ENCODE data around the gene TRPV2.

TRPV2 gene

DNA sequence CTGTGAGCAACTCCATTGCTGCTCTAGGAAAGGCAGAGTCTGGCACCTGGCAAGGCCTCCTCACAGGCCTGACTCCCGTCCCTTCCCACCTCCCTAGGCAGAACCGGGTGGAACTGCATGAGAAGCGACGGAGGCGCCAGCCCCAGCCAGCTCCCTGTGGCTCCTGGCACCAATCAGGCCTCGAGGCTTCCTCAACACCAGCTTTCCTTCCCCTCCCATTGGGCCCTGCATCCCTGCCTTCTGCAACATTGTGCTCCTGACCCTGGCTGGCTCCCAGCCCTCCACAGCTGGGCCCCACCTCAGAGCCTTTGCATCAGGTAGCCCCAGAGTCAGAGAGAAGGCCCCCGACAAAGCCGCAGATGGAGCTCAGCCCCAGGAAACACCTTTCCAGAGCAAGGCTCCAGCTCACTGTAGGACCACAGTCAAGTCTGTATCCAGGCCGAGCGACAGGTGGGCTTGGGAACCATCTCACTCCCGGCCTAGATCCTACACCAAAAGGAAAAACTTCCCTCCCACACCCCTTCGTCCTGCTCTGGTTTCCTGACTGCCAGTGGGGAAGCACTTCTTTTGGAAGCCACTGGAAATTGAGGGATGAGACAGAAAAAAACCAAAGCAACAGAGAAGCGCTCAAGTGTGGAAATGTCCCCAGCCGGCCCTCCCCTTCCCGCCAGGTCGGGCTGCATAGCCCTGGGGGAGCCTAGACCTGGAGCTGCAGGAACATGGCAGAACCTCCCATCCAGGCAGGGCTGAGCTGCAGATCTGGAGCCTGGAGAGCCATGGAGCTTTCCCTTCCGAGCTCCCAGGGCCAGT is 45.6 kb downstream of the TRPV2 start:
- no peak for DNase-seq

DNA sequence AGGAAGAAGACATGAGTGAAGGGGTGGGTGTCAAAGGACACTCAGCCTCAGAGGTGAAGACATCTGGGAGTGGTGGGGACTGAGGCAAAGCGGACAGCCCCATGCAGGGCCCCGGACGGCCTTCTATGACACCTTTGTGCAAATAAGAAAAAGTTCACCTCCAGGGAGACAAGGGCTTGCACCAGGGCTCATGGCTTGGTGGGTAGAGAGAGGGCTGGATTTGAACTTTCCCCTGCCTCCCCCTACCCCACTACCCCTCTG is 46.2 kb downstream of the TRPV2 start:
- no peak for DNase-seq

GRCh38 chr17:16462070-16462864 is 46.9 kb downstream of the TRPV2 start:
- DNase-seq: no peak

GRCh38 chr17:16463358-16464302 is 48.3 kb downstream of the TRPV2 start:
- no peak for DNase-seq

DNA sequence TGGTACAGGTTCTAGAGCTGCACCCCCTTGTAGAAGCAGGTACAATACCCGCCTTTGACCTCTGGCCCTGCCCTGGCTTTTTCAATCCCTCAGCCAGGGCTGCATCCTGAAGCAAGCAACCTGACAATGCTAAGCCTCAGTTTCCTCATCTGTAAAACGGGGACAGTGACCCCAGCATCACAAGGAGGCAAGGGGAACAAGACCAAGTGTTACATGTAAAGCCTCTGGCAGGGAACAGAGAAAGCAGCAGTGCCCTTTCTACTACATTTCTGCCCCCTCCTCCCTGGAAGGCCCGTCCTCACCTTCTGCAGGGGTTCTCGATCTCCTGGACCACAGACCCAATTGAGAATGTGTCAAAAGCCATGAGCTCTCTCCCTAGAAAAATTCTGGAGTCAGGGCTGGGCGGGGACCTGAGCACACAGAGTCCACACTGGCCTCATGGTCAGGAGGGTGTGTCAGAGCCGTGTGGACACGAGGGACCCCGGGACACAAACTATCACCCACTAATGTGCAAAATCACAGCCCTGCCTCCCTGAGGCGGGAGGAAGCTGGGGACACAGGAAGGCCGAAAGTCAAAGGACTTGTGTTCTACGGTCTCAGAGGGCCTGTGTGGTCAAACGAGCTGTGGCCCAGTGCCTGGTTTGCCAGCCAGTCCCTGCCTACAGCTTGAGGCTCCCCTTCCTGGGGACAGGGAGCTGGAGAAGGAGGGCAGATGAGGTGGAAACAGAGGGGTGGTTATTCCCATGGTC is 49.1 kb downstream of the TRPV2 start:
- DNase-seq: no peak

DNA sequence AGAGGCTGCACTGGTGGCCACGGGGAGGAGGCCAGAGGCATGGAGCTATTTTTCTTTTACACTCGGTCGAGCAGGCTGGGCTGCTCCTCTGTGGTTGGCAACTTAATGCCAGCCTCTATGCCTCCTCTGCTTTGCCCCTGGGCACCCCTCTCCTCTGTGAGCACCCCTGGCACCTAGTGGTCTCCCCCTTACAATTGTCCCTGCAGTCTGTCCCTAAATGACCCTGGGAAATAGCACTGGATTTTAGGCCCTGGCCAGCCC is 49.6 kb downstream of the TRPV2 start:
- no peak for DNase-seq

GRCh38 chr17:16465861-16466338 is 50.5 kb downstream of the TRPV2 start:
- DNase-seq: no peak

GRCh38 chr17:16466407-16466806 is 51.0 kb downstream of the TRPV2 start:
- DNase-seq: no peak

DNA sequence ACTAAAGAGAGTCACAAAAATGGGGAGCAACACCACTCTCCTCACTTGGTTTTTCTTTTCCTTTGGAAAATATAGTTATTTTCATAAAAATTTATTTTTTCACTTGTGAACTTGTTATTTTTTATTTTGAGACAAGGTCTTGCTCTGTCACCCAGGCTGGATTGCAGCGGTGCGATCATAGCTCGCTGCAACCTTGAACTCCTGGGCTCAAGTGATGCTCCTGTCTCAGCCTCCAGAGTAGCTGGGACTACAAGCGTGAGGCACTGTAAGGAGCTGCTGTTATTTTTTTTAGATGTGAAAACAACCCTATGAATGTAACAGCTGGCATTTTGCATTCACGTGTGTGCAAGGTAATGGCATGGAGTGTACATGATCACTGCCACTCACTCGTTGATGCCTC is 51.7 kb downstream of the TRPV2 start:
- DNase-seq: no peak

GRCh38 chr17:16467886-16468285 is 52.5 kb downstream of the TRPV2 start:
- no peak for DNase-seq

DNA sequence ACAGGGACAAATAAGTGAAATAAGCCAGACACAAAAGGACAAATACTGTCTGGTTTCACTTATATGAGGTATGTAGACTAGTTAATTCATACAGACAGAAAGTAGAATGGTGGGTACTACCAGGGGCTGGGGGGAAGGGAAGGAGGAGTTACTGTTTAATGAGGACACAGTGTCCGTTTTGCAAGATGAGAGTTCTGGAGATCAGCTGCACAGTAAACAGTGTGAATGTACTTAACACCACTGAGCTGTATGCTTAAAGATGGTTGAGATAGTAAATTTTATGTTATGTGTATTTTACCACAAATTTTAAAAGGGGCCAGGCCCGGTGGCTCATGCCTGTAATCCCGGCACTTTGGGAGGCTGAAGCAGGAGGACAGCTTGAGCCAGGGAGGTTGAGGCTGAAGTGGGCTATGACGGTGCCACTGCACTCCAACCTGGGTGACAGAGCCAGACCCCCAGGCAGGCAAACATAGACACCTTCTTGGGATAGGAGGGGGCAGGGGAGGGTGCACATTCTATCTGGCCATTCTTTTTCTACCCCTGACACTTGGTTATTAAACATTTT is 53.1 kb downstream of the TRPV2 start:
- no peak for DNase-seq

DNA sequence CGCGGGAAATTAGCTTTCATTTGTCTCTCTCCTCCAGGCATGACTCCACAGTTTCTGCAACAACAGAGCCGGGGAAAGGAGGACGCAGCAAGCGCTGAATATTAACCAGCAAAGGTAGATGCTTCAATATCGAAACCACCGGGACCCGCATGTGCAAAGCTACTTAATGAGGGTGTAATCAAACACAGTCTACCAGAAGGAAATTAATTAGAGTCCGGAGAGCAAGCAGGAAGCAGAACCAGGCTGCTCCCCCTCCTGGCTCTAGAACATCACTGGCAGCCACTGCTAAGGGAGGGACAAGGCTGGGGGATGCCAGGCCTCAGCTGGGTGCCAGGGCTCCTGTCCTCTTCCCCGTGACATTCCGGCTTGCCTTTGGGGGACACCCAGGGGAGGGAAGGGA is 54.9 kb downstream of the TRPV2 start:
- DNase-seq: no peak

GRCh38 chr17:16471295-16471694 is 55.9 kb downstream of the TRPV2 start:
- no peak for DNase-seq

- DNase-seq: no peak
Measured at GRCh38 chr17:16472539-16472938, 57.2 kb downstream of the TRPV2 start.

DNA sequence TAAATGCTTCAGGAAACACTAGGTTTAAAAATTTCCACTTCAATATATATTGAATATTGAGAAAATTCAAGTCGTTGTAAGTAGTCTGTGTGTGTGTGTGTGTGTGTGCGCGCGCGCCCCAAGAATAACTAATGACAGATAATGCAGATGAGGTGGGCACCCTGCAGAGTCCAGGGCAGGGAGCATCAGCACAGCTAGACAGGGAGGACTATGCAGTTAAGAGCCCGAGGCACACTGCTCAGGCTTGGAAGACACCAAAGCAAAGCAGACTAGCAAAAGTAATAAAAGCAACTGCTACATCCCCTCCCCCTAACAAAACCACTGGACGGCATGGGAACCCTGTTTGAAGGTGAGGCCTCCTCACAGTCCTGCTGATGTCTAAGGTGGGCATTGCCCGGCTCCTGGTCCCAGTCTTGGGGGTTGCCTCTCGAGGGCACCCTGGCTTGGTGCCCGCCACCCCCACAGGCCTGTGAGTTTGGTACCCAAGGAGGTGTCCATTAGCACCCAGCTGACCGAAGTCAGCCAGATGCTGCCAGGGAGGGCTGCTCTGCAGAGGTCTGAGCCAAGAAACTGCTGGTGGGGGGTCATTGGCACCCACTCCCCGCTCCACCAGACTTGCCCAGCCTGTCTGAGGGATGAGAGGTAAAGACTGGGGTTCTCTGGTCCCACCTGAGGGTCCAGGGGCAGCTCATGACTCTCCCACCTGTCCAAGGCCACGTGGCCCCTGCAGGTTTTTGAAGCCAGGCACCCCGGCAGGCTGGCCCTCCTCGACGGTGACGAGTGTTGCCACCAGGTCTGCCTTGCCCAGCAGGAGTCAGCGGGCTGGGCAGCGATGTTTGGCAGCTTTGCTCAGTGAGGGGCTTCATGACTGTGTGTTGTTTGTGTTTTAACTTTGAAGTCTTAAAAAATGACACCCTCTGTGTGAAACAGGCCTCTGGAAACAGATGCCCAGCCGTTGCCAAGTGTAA is 58.0 kb downstream of the TRPV2 start:
- no peak for DNase-seq

GRCh38 chr17:16474012-16474725 is 58.8 kb downstream of the TRPV2 start:
- DNase-seq: no peak

- no peak for DNase-seq
Measured at GRCh38 chr17:16475179-16475704, 59.9 kb downstream of the TRPV2 start.

- DNase-seq: no peak
Measured at GRCh38 chr17:16477255-16477654, 61.9 kb downstream of the TRPV2 start.

DNA sequence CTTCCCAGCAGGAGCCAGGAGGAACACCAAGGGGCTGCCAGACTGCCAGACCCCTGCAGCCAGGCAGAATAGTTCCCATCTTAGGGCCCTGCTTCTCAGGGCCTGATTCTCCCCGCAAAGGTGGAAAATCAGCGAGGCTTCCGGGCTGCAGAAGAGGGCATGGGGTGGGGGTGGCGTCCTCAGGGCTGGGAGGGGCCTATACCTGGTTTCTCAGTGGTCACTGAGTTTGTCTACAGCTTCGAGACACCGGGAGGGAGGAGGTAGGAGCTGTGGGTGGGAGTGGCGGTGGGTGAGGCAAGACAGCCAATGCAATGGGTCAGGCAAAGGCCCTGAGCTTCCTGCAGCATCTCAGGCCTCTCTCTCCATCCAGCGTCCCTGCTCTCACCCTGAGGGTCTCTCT is 62.3 kb downstream of the TRPV2 start:
- DNase-seq: no peak

DNA sequence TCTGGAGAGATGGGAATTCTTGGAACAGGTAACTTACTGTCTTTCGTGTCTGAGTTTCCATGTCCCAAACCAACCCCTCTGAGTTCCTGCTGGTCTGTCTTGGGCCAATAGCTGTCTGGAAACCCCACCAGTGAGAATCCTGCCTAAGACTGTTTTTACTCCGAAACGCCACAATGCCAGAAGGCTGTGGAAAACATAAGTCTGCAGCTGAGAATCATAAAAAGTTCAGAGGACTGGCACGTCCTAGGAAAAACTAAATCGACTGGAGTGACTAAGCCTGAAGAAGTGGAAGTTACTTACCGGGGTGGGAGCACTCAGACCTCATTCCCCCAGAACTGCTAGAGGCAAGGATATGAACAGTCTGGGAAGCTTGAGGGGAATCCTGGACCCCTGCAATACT is 63.3 kb downstream of the TRPV2 start:
- DNase-seq: no peak
